Neural cell (in vitro differentiated cells): ENCODE measurements around the gene CENPA. TPM values are rescaled to one million over a fixed set of nuclear protein-coding genes. Genes with fewer than 3 reads are reported as not detected.

ENCODE experiments used
- H2AFZ ChIP-seq: fragments of 200-600, 300-800 bp; sonication (generic), shearing (Covaris generic); 2 replicates; pipeline ENCODE4 v1.6.0; 2014; ENCODE audit warnings: low read depth, mild to moderate bottlenecking, antibody characterized with exemption, low read length, moderate library complexity
- H3F3A ChIP-seq: fragments of 200-600 bp; shearing (Covaris generic); 2 replicates; pipeline ENCODE4 v1.6.1; 2016; ENCODE audit warnings: mild to moderate bottlenecking, moderate library complexity, mixed read lengths, antibody characterized with exemption, low read length; ENCODE audit not compliant: insufficient read depth, poor library complexity, severe bottlenecking
- H3K27ac ChIP-seq: fragments of 200-600, 300-800 bp; sonication (generic), shearing (Covaris generic); 2 replicates; pipeline ENCODE4 v1.5.1; 2014; ENCODE audit warnings: mild to moderate bottlenecking, low read length, moderate library complexity
- H3K27me3 ChIP-seq: fragments of 300-800, 200-600 bp; sonication (generic), shearing (Covaris generic); 2 replicates; pipeline ENCODE4 v1.6.0; 2014; ENCODE audit warnings: mild to moderate bottlenecking, low read depth, low read length, moderate library complexity; ENCODE audit not compliant: insufficient read depth
- H3K36me3 ChIP-seq: fragments of 300-800, 200-600 bp; sonication (generic), shearing (Covaris generic); 2 replicates; pipeline ENCODE4 v1.5.1; 2014; ENCODE audit warnings: mild to moderate bottlenecking, antibody characterized with exemption, low read length, moderate library complexity; ENCODE audit not compliant: insufficient read depth
- H3K4me2 ChIP-seq: fragments of 300-800, 200-600 bp; sonication (generic), shearing (Covaris generic); 2 replicates; pipeline ENCODE4 v1.6.0; 2014; ENCODE audit warnings: mild to moderate bottlenecking, low read length
- H3K4me3 ChIP-seq: fragments of 300-800, 200-600 bp; sonication (generic), shearing (Covaris generic); 2 replicates; pipeline ENCODE4 v1.5.1; 2014; ENCODE audit warnings: mild to moderate bottlenecking, low read length, moderate library complexity
- H3K79me2 ChIP-seq: fragments of 200-600 bp; shearing (Covaris generic); replicated peaks from 2 replicates; pipeline ENCODE4 v1.6.0; 2014; ENCODE audit warnings: mild to moderate bottlenecking, low read length, moderate library complexity; ENCODE audit not compliant: insufficient read depth
- H3K9ac ChIP-seq: fragments of 300-800, 200-600 bp; sonication (generic), shearing (Covaris generic); 2 replicates; pipeline ENCODE4 v1.6.1; 2016; ENCODE audit warnings: mild to moderate bottlenecking, low read length, mixed read lengths
- H3K9me2 ChIP-seq: fragments of 200-600 bp; shearing (Covaris generic); 2 replicates; pipeline ENCODE4 v1.6.1; 2016; ENCODE audit warnings: mild to moderate bottlenecking, low read length, mixed read lengths; ENCODE audit not compliant: insufficient read depth
- H3K9me3 ChIP-seq: fragments of 200-600, 300-800 bp; sonication (generic), shearing (Covaris generic); 2 replicates; pipeline ENCODE4 v1.6.1; 2016; ENCODE audit warnings: mild to moderate bottlenecking, mixed run types, low read length, moderate library complexity, mixed read lengths
- H4K20me1 ChIP-seq: fragments of 200-600 bp; shearing (Covaris generic); 2 replicates; pipeline ENCODE4 v1.6.1; 2016; ENCODE audit warnings: mild to moderate bottlenecking, mixed run types; ENCODE audit not compliant: insufficient read depth
- CTCF ChIP-seq: fragments of 450-650 bp; IDR thresholded peaks from 2 replicates; pipeline ENCODE4 v1.5.1; 2014; ENCODE audit warnings: antibody characterized with exemption, mild to moderate bottlenecking, moderate library complexity; ENCODE audit not compliant: poor library complexity, severe bottlenecking
- EP300 ChIP-seq: fragments of 450-650 bp; conservative IDR thresholded peaks from 2 replicates; pipeline ENCODE4 v1.6.1; 2014; ENCODE audit warnings: antibody characterized with exemption, mild to moderate bottlenecking, moderate library complexity; ENCODE audit not compliant: poor library complexity, severe bottlenecking
- EZH2 ChIP-seq: fragments of 200-600, 300-800 bp; shearing (Covaris generic), sonication (generic); IDR thresholded peaks from 2 replicates; pipeline ENCODE4 v1.6.1; 2014; ENCODE audit warnings: antibody characterized with exemption, low read length, borderline replicate concordance, mild to moderate bottlenecking; ENCODE audit not compliant: insufficient read depth, poor library complexity, severe bottlenecking
- MXI1 ChIP-seq: fragments of 450-650 bp; conservative IDR thresholded peaks from 2 replicates; pipeline ENCODE4 v1.6.1; 2014; ENCODE audit warnings: antibody characterized with exemption, mild to moderate bottlenecking; ENCODE audit not compliant: poor library complexity, severe bottlenecking
- POLR2AphosphoS5 ChIP-seq: IDR thresholded peaks from 2 replicates; pipeline ENCODE4 v1.6.1; 2012
- RAD21 ChIP-seq: fragments of 450-650 bp; conservative IDR thresholded peaks from 2 replicates; pipeline ENCODE4 v1.6.1; 2014; ENCODE audit warnings: antibody characterized with exemption, mild to moderate bottlenecking, moderate library complexity
- REST ChIP-seq: IDR thresholded peaks from 2 replicates; pipeline ENCODE4 v1.6.1; 2012; ENCODE audit warnings: borderline replicate concordance
- SMC3 ChIP-seq: fragments of 450-650 bp; conservative IDR thresholded peaks from 2 replicates; pipeline ENCODE4 v1.6.1; 2014; ENCODE audit warnings: antibody characterized with exemption, mild to moderate bottlenecking, moderate library complexity; ENCODE audit not compliant: poor library complexity
- TAF1 ChIP-seq: IDR thresholded peaks from 2 replicates; pipeline ENCODE4 v1.6.1; 2012; ENCODE audit warnings: low read depth
- polyA plus RNA-seq: library from polyadenylated mRNA; depleted of rRNA; stranded (reverse); fragments of >200 nt; gene quantifications from 2 replicates; pipeline ENCODE4 v1.2.3, GENCODE V29; 2014

Gene CENPA
- polyA plus RNA-seq, 1 donor from 2014 or later: 0.54 TPM

- no peaks in the 10 kb centered on the region for H3K9me3 ChIP-seq
- no peak overlapping the region for H2AFZ ChIP-seq
- no peak overlapping the region for H3K4me2 ChIP-seq
- no peak overlapping the region for H3K27ac ChIP-seq
- no peak overlapping the region for H3K9ac ChIP-seq
- H4K20me1 ChIP-seq: no peaks in the 10 kb centered on the region
- no peaks in the 10 kb centered on the region for H3F3A ChIP-seq
- no peak for TF ChIP-seq SMC3
- TF ChIP-seq EZH2: no peak
- TF ChIP-seq POLR2AphosphoS5: no peak
- TF ChIP-seq REST: no peak
- TF ChIP-seq MXI1: no peak
- TF ChIP-seq RAD21: no peak
- TF ChIP-seq EP300: no peak
- no peak for TF ChIP-seq TAF1
- TF ChIP-seq CTCF: no peak
- no peaks in the 10 kb centered on the region for H3K9me2 ChIP-seq
- H3K4me3 ChIP-seq: no peak overlapping the region
- H3K36me3 ChIP-seq: no peaks in the 10 kb centered on the region
- H3K79me2 ChIP-seq: peaks cover 12% of the 10 kb centered on the region
- no peaks in the 10 kb centered on the region for H3K27me3 ChIP-seq
Observed at GRCh38 chr2:26769089-26769761, 16.6 kb upstream of the CENPA start.

- Histone ChIP-seq H3K27me3 (no peaks in the 10 kb centered on the region), H3K36me3 (no peaks in the 10 kb centered on the region), H3K9ac (no peak overlapping the region), H3K4me3 (no peak overlapping the region), H3F3A (no peaks in the 10 kb centered on the region), H3K79me2 (no peaks in the 10 kb centered on the region), H3K9me2 (no peaks in the 10 kb centered on the region), H4K20me1 (no peaks in the 10 kb centered on the region), H2AFZ (no peak overlapping the region), H3K4me2 (no peak overlapping the region), H3K27ac (no peak overlapping the region), H3K9me3 (no peaks in the 10 kb centered on the region)
- TF ChIP-seq MXI1 (no peak), TAF1 (no peak), SMC3 (no peak), CTCF (no peak), REST (no peak), EZH2 (no peak), EP300 (no peak), POLR2AphosphoS5 (no peak), RAD21 (no peak)
Observed at GRCh38 chr2:26770986-26771586, 14.8 kb upstream of the CENPA start.
